Cardiac muscle cell (in vitro differentiated cells and primary cell): ENCODE data around the gene ALCAM. TPM values are rescaled to one million over a fixed set of nuclear protein-coding genes. Genes with fewer than 3 reads are reported as not detected.

Experiments used
- DNase-seq, 2 donors: peaks; one replicate each; pipeline versions ENCODE4 v3.0.0 to v3.0.0-alpha.2; 2010 to 2017; ENCODE audit warnings: low read depth in 1 of 2, low spot score in 1 of 2
- H3K27ac ChIP-seq: fragments of 200-600 bp; sonication (generic); 2 replicates; pipeline ENCODE4 v1.5.1; 2016
- H3K27me3 ChIP-seq: fragments of 200-600 bp; sonication (generic); 2 replicates; pipeline ENCODE4 v1.6.0; 2016; ENCODE audit warnings: control low read depth
- H3K36me3 ChIP-seq: fragments of 200-600 bp; sonication (generic); 2 replicates; pipeline ENCODE4 v1.5.1; 2016; ENCODE audit warnings: control low read depth
- H3K4me1 ChIP-seq: fragments of 200-600 bp; sonication (generic); 2 replicates; pipeline ENCODE4 v1.8.1; 2017; ENCODE audit warnings: low read depth, mild to moderate bottlenecking, mixed run types
- H3K4me3 ChIP-seq: fragments of 200-600 bp; sonication (generic); 2 replicates; pipeline ENCODE4 v1.5.1; 2016; ENCODE audit warnings: mild to moderate bottlenecking
- H3K9me3 ChIP-seq: fragments of 200-600 bp; sonication (generic); 2 replicates; pipeline ENCODE4 v1.5.1; 2017; ENCODE audit warnings: low read depth, mild to moderate bottlenecking, control low read depth
- CTCF ChIP-seq: IDR thresholded peaks from 2 replicates; pipeline ENCODE4 v1.5.1; 2012; ENCODE audit warnings: low read depth, mild to moderate bottlenecking, low read length
- polyA plus RNA-seq: library from polyadenylated mRNA; unstranded; fragments of >200 nt; fragmentation: Nextera tagmentation; extraction: Ambion mirVana; gene quantifications from 2 replicates; pipeline ENCODE4 v1.2.1, GENCODE V29; 2016
- total RNA-seq: library from RNA; depleted of rRNA; stranded (reverse); fragments of >200 nt; gene quantifications from 2 replicates; pipeline ENCODE4 v1.2.3, GENCODE V29; 2016

ALCAM gene
- total and polyA plus RNA-seq, 2 experiments from 2014 or later: 15.3 to 28.9 TPM

GRCh38 chr3:105414841-105415240 is 48.1 kb downstream of the ALCAM start:
- H3K4me3 ChIP-seq: no peak overlapping the region
- DNase-seq: peak; percentile 39 to 55
- H3K9me3 ChIP-seq: no peaks in the 10 kb centered on the region
- H3K4me1 ChIP-seq: peaks cover 15% of the 10 kb centered on the region
- no peak for TF ChIP-seq CTCF
- no peaks in the 10 kb centered on the region for H3K36me3 ChIP-seq
- H3K27me3 ChIP-seq: no peaks in the 10 kb centered on the region
- peak overlapping the region; percentile 78 for H3K27ac ChIP-seq

- H3K27ac ChIP-seq: no peak overlapping the region
- H3K9me3 ChIP-seq: no peaks in the 10 kb centered on the region
- H3K4me3 ChIP-seq: no peak overlapping the region
- no peaks in the 10 kb centered on the region for H3K27me3 ChIP-seq
- TF ChIP-seq CTCF: no peak
- H3K36me3 ChIP-seq: no peaks in the 10 kb centered on the region
- H3K4me1 ChIP-seq: peaks cover 15% of the 10 kb centered on the region
- DNase-seq: no peak
Measured at GRCh38 chr3:105415951-105416350, 49.2 kb downstream of the ALCAM start.

GRCh38 chr3:105417525-105418289 is 51.0 kb downstream of the ALCAM start:
- no peaks in the 10 kb centered on the region for H3K9me3 ChIP-seq
- DNase-seq: no peak
- no peak for TF ChIP-seq CTCF
- no peak overlapping the region for H3K27ac ChIP-seq
- H3K27me3 ChIP-seq: no peaks in the 10 kb centered on the region
- H3K36me3 ChIP-seq: no peaks in the 10 kb centered on the region
- peaks cover 15% of the 10 kb centered on the region for H3K4me1 ChIP-seq
- H3K4me3 ChIP-seq: no peak overlapping the region

- no peak for TF ChIP-seq CTCF
- no peaks in the 10 kb centered on the region for H3K36me3 ChIP-seq
- DNase-seq: no peak
- no peaks in the 10 kb centered on the region for H3K9me3 ChIP-seq
- no peaks in the 10 kb centered on the region for H3K4me1 ChIP-seq
- H3K4me3 ChIP-seq: no peak overlapping the region
- no peak overlapping the region for H3K27ac ChIP-seq
- H3K27me3 ChIP-seq: no peaks in the 10 kb centered on the region
Measured at GRCh38 chr3:105422645-105423044, 55.9 kb downstream of the ALCAM start.

- Histone ChIP-seq H3K4me3 (no peak overlapping the region), H3K27ac (no peak overlapping the region), H3K9me3 (no peaks in the 10 kb centered on the region), H3K27me3 (no peaks in the 10 kb centered on the region), H3K4me1 (no peaks in the 10 kb centered on the region), H3K36me3 (no peaks in the 10 kb centered on the region)
- no peak for TF ChIP-seq CTCF
- no peak for DNase-seq
Measured at GRCh38 chr3:105423397-105423796, 56.7 kb downstream of the ALCAM start.
